Spleen (tissue), 13 donors: ENCODE measurements around the gene C20orf141. TPM values are rescaled to one million over a fixed set of nuclear protein-coding genes. Genes with fewer than 3 reads are reported as not detected.
"Not testable (repeated sequence)": the region's sequence is repeated elsewhere in the genome, so short reads cannot be mapped to it uniquely, and the experiment has no call there.

Experiments used
- DNase-seq: peaks from one replicate; pipeline ENCODE4 v3.0.0-alpha.2; 2020
- H3K27ac ChIP-seq, 8 donors: fragments of 200-600 bp; sonication (generic) in 7 of 8; 1 replicate in 4 of 8; 2 replicates in 4 of 8; pipeline versions ENCODE4 v1.5.0 to v1.8.0; 2016 to 2021; ENCODE audit warnings: inconsistent platforms in 4 of 8, mild to moderate bottlenecking in 4 of 8, moderate library complexity in 1 of 8
- H3K27me3 ChIP-seq, 7 donors: fragments of 200-600 bp; sonication (generic) in 6 of 7; replicated peaks in 1 of 7; 1 replicate in 4 of 7; 2 replicates in 3 of 7; pipeline versions ENCODE4 v1.5.0 to v1.8.0; 2016 to 2021; ENCODE audit warnings: inconsistent platforms in 3 of 7, mild to moderate bottlenecking in 1 of 7
- H3K36me3 ChIP-seq, 6 donors: fragments of 200-600 bp; sonication (generic) in 5 of 6; 1 replicate in 4 of 6; 2 replicates in 2 of 6; pipeline versions ENCODE4 v1.5.0 to v1.8.0; 2016 to 2021; ENCODE audit warnings: inconsistent platforms in 2 of 6
- H3K4me1 ChIP-seq, 6 donors: fragments of 200-600 bp; sonication (generic) in 5 of 6; 1 replicate in 3 of 6; 2 replicates in 3 of 6; pipeline versions ENCODE4 v1.5.0 to v1.8.0; 2016 to 2021; ENCODE audit warnings: inconsistent platforms in 3 of 6
- H3K4me3 ChIP-seq, 8 donors: fragments of 200-600 bp; sonication (generic) in 7 of 8; 1 replicate in 4 of 8; 2 replicates in 4 of 8; pipeline versions ENCODE4 v1.5.0 to v1.8.0; 2016 to 2021; ENCODE audit warnings: inconsistent platforms in 4 of 8, mild to moderate bottlenecking in 4 of 8, moderate library complexity in 2 of 8
- H3K9me3 ChIP-seq, 8 donors: fragments of 200-600 bp; sonication (generic) in 7 of 8; 1 replicate in 4 of 8; 2 replicates in 4 of 8; pipeline versions ENCODE4 v1.5.0 to v1.8.0; 2016 to 2021; ENCODE audit warnings: inconsistent platforms in 4 of 8
- POLR2A ChIP-seq, 3 donors: fragments of 450-650 bp; IDR thresholded peaks; one replicate each; pipeline ENCODE4 v1.5.1; 2017; ENCODE audit warnings: antibody characterized with exemption in 3 of 3, mild to moderate bottlenecking in 1 of 3
- POLR2AphosphoS5 ChIP-seq, 3 donors: sonication (generic); formaldehyde crosslinking; IDR thresholded peaks; one replicate each; pipeline ENCODE4 v1.5.1; 2017; ENCODE audit warnings: antibody characterized with exemption in 3 of 3
- WGBS, 5 donors: extraction: QIAGEN DNeasy Blood & Tissue Kit in 3 of 5; methylation state at CpG; one replicate each; pipeline versions ENCODE4 v1.1.5 to v1.1.7; 2013 to 2018; 5-methylcytosine and 5-hydroxymethylcytosine counted together
- intact Hi-C: fragments of 100-400 bp; cut with DNase I; formaldehyde crosslinking; loops from one replicate; pipeline ENCODE4 v1.15.0; 2023; ENCODE audit warnings: low total_unique reads
- long read RNA-seq, 2 donors: transcript quantifications; one replicate each; lab custom pipeline, GENCODE V29; 2026
- polyA plus RNA-seq, 3 donors: library from polyadenylated mRNA; stranded (reverse); fragments of 200-250 nt; gene quantifications; one replicate each; pipeline ENCODE4 v1.2.1, GENCODE V29; 2013
- total RNA-seq, 7 donors: library from RNA; depleted of rRNA in 3 of 7; stranded (reverse); fragments of >200 nt in 3 of 7; fragmentation: NEBNext Ultra II Directional in 4 of 7; extraction: Animal tissue kit (Norgen Biotek cat#: 25700) in 4 of 7; gene quantifications; one replicate each; pipeline versions ENCODE4 v1.1.0 to v1.2.1, GENCODE V29; 2016 to 2021
- TF ChIP-seq, protein P1 (sequence below), 11 experiments: fragments of 200-600 bp in 7 of 11; fragments of 450-650 bp in 4 of 11; sonication (generic) in 4 of 11; IDR thresholded peaks in 8 of 11; conservative IDR thresholded peaks in 3 of 11; 1 replicate in 7 of 11; 2 replicates in 4 of 11; pipeline versions ENCODE4 v1.4.0 to v1.8.0; 2016 to 2021; ENCODE audit warnings: antibody characterized with exemption in 11 of 11, inconsistent platforms in 4 of 11, mild to moderate bottlenecking in 1 of 11
- donor health status: healthy with polysubstance abuse.
- donor health status: DM: no; HTN: no; CAD: no; lungs with moderate emphysema.
- donor health status: DM: no; HTN: no; CAD: no.
- donor health status: Bipolar disorder and iron deficiency.
- donor health status: healthy.
- donor health status: DM: no; HTN: no; CAD: no.
- donor health status: DM: yes; HTN: yes; CAD: no.

Gene C20orf141
- total RNA-seq (not detected), polyA plus RNA-seq (not detected)
- long read RNA-seq, donor 1, result 0 reads
- long read RNA-seq, donor 2, result 0 reads

GRCh38 chr20:2814587-2815051 is at the start of gene C20orf141:
C20orf141 (plus strand) TSS chr20:2814987; CDS start chr20:2815185, 198 bp downstream.
- intact Hi-C loops, result no loop called here
- Histone ChIP-seq H3K27me3 (peaks cover 0 to 38% (median 0%) of the 10 kb centered on the region in 7 donors), H3K4me1 (peaks cover 0 to 6% (median 0%) of the 10 kb centered on the region in 6 donors), H3K36me3 (no peaks in the 10 kb centered on the region), H3K27ac (no peak within 1 kb of the TSS), H3K4me3 (no peak within 1 kb of the TSS), H3K9me3 (peaks cover 0 to 17% (median 10%) of the 10 kb centered on the region in 8 donors)
- WGBS, 5 donors, result 11 to 29% (median 18%) methylated on average over 5 of the region's 5 CpGs
- DNase-seq, result no peak
- TF ChIP-seq POLR2A (IDR thresholded peaks at IDR 0.05) (no peak), POLR2AphosphoS5 (IDR thresholded peaks at IDR 0.05) (no peak)
- TF ChIP-seq, protein P1, sequence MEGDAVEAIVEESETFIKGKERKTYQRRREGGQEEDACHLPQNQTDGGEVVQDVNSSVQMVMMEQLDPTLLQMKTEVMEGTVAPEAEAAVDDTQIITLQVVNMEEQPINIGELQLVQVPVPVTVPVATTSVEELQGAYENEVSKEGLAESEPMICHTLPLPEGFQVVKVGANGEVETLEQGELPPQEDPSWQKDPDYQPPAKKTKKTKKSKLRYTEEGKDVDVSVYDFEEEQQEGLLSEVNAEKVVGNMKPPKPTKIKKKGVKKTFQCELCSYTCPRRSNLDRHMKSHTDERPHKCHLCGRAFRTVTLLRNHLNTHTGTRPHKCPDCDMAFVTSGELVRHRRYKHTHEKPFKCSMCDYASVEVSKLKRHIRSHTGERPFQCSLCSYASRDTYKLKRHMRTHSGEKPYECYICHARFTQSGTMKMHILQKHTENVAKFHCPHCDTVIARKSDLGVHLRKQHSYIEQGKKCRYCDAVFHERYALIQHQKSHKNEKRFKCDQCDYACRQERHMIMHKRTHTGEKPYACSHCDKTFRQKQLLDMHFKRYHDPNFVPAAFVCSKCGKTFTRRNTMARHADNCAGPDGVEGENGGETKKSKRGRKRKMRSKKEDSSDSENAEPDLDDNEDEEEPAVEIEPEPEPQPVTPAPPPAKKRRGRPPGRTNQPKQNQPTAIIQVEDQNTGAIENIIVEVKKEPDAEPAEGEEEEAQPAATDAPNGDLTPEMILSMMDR (IDR thresholded peaks at IDR 0.05 in 8 of 11, conservative IDR thresholded peaks at IDR 0.05 in 3 of 11), result no peak

DNA sequence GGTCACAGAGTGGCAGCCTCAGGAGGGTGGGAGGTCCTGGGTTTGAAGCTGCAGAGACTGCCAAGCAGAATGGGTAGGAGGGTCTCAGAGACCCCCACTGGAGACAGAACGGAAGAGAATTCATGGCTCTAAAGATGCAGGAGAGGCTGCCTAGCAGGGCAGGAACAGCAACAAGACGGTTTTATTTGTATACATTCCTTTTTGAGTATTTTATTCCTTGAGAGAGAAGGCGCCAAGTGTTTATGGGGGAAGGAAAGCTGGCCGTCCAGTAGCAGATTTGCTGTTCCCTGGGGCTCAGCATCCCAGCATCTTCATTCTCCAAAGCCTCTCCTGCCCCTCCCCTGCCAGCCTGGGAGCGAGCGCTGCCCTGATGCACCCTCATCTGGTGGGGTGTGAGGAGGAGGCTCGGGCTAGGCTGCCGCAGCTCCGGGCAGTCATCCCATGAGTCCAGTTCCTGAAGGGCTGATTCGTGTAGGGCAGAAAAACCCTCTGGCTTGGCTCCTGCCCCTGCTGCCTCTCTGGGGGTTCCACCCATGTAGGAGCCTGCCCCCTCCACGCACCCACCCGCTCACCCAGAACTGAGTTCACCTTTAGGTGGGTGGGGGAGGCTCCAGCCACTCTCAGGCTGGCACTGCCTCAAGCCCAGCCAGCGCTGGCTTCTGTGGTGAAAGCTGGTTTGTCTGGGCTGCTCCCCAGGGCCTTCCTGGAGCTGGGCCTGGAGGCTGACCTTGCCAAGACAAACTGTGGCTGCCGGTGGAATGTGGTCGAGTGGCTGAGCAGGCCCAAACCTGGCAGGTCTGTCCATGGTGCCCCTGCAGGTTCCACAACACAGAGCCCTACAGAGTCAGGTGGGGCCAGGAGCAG is 46.8 kb upstream of the C20orf141 start:
- H3K4me3 ChIP-seq, result no peak overlapping the region

GRCh38 chr20:2768632-2769015 is 46.2 kb upstream of the C20orf141 start:
- TF ChIP-seq, protein P1 (IDR thresholded peaks at IDR 0.05 in 8 of 11, conservative IDR thresholded peaks at IDR 0.05 in 3 of 11), result no peak
- TF ChIP-seq POLR2AphosphoS5 (IDR thresholded peaks at IDR 0.05) (no peak), POLR2A (IDR thresholded peaks at IDR 0.05) (no peak)
- Histone ChIP-seq H3K27me3 (peaks cover 0 to 69% (median 16%) of the 10 kb centered on the region in 7 donors), H3K9me3 (no peaks in the 10 kb centered on the region), H3K4me3 (no peak overlapping the region), H3K4me1 (peaks cover 0 to 5% (median 0%) of the 10 kb centered on the region in 6 donors), H3K27ac (no peak overlapping the region), H3K36me3 (no peaks in the 10 kb centered on the region)
- 63 to 76% (median 67%) methylated on average over 3 to 5 of the region's 5 CpGs for WGBS, 5 donors
- intact Hi-C loops, result no loop called here
- DNase-seq, result no peak

More for the DNA sequence above, 46.8 kb upstream of the C20orf141 start:
- peaks cover 0 to 5% (median 0%) of the 10 kb centered on the region in 6 donors for H3K4me1 ChIP-seq
- peaks cover 0 to 74% (median 16%) of the 10 kb centered on the region in 7 donors for H3K27me3 ChIP-seq
- TF ChIP-seq, protein P1 (IDR thresholded peaks at IDR 0.05 in 8 of 11, conservative IDR thresholded peaks at IDR 0.05 in 3 of 11), result no peak
- no peak for TF ChIP-seq POLR2AphosphoS5 (IDR thresholded peaks at IDR 0.05)
- no peak for TF ChIP-seq POLR2A (IDR thresholded peaks at IDR 0.05)
- intact Hi-C loops, result no loop called here
- 72 to 92% (median 80%) methylated on average over 6 to 15 of the region's 15 CpGs for WGBS, 5 donors
- no peak overlapping the region for H3K27ac ChIP-seq
- H3K9me3 ChIP-seq, result no peaks in the 10 kb centered on the region
- no peaks in the 10 kb centered on the region for H3K36me3 ChIP-seq
- no peak for DNase-seq

- H3K9me3 ChIP-seq, intact Hi-C loops, DNase-seq, H3K36me3 ChIP-seq, H3K4me1 ChIP-seq, H3K27ac ChIP-seq, H3K4me3 ChIP-seq: not testable (repeated sequence)
- WGBS, 5 donors, result 92 to 96% (median 94%) methylated on average over 12 of the region's 12 CpGs
- peaks cover 0 to 58% (median 16%) of the 10 kb centered on the region in 7 donors for H3K27me3 ChIP-seq
Observed at GRCh38 chr20:2770091-2770490, 44.7 kb upstream of the C20orf141 start.
